Rectal smooth muscle tissue (tissue), 1 donor: ENCODE data around the gene BCAS2.

Experiments used
- H3K27ac ChIP-seq: one replicate; pipeline ENCODE4 v1.7.0; 2013; ENCODE audit warnings: low read depth, low read length, inconsistent platforms
- H3K27me3 ChIP-seq: one replicate; pipeline ENCODE4 v1.7.0; 2013; ENCODE audit warnings: low read length; ENCODE audit not compliant: control insufficient read depth, insufficient read depth
- H3K36me3 ChIP-seq: one replicate; pipeline ENCODE4 v1.7.0; 2013; ENCODE audit warnings: low read length; ENCODE audit not compliant: control insufficient read depth, insufficient read depth
- H3K4me1 ChIP-seq: one replicate; pipeline ENCODE4 v1.7.0; 2013; ENCODE audit warnings: low read length; ENCODE audit not compliant: control insufficient read depth, insufficient read depth
- H3K4me3 ChIP-seq: one replicate; pipeline ENCODE4 v1.7.0; 2013; ENCODE audit warnings: low read length
- H3K9ac ChIP-seq: one replicate; pipeline ENCODE4 v1.7.0; 2013; ENCODE audit warnings: low read length

Gene BCAS2

DNA sequence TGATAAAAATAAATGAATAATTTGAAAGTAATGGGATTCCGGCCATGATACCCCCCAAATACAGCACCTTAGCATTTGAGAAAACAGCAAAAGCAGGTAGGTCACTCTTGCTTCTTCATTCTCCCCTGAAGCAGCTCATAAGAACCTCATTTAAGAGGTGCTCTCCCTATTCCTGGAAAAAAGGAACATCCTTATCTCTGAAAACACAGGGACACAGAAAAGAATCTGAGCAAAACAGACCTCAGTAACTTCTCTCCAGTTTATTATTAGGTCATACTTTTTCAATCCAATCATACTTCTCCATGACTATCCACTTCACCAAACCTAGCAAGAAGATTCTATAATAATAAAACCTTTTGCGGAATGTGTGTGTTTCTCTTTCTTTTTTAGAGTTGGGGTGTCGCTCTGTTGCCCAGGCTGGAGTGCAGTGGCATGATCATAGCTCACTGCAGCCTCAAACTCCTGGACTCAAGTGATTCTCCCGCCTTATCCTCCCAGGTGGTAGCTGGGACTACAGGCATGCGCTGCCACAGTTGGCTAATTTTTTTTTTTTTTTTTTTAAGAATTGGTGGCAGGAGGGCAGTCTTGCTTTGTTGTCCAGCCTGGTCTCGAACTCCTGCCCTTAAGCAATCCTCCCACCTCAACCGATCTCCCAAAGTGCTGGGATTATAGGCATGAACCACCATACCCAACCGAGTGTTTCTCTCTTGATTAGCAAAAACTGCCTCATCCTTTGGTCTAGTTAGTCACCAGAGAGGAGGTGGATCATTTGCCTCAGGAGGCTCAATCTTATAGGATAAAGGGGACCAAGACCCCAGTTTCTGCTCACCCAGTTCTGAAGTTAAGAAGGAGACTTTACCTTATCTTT lies 59.8 kb downstream of the BCAS2 start:
- H3K36me3 ChIP-seq = no peaks in the 10 kb centered on the region
- H3K4me1 ChIP-seq = no peaks in the 10 kb centered on the region
- no peak overlapping the region for H3K27ac ChIP-seq
- no peak overlapping the region for H3K4me3 ChIP-seq
- no peak overlapping the region for H3K9ac ChIP-seq
- H3K27me3 ChIP-seq = no peaks in the 10 kb centered on the region
